NCI-H460 (cell line): ENCODE data around the gene MAPRE3. TPM values are rescaled to one million over a fixed set of nuclear protein-coding genes. Genes with fewer than 3 reads are reported as not detected.
A peak's percentile ranks its signal among the peaks of the same experiment; 100 is the strongest.
"Not testable (repeated sequence)": the region's sequence is repeated elsewhere in the genome, so short reads cannot be mapped to it uniquely, and the experiment has no call there.

Source experiments
- DNase-seq: peaks from one replicate; pipeline ENCODE4 v3.0.0-alpha.2; 2016; ENCODE audit warnings: low read depth; ENCODE audit errors: extremely low read depth
- total RNA-seq: library from RNA; depleted of rRNA; stranded (reverse); fragments of >200 nt; shearing (Covaris generic); gene quantifications from 2 replicates; pipeline ENCODE4 v1.2.3, GENCODE V29; 2014; rRNA removed

Gene MAPRE3
- total RNA-seq, 1 experiment from 2014 or later, result 4.0 TPM

DNA sequence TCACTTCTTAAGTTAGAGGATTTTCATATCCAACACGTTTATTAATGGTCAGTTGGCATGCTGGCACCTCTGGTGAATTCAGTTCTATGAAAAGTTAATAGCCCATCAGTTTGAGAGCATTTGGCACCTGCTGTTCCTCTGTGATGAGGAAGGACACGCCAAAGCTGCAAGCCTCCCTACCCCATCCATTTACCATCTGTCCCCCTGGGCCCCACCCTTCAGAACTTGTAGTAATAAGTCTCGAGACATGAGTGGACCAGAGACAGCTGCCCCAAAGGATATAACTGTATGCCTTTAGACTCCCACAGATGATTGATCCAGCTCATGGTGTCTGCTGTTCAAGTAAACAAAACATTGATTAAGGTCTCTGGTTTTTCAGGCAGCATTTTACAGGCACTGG is 94.7 kb downstream of the MAPRE3 start:
- no peak for DNase-seq

- no peak for DNase-seq
Observed at GRCh38 chr2:27067385-27067784, 96.9 kb downstream of the MAPRE3 start.

GRCh38 chr2:27069436-27069835 is 99.0 kb downstream of the MAPRE3 start:
- DNase-seq, result no peak

DNA sequence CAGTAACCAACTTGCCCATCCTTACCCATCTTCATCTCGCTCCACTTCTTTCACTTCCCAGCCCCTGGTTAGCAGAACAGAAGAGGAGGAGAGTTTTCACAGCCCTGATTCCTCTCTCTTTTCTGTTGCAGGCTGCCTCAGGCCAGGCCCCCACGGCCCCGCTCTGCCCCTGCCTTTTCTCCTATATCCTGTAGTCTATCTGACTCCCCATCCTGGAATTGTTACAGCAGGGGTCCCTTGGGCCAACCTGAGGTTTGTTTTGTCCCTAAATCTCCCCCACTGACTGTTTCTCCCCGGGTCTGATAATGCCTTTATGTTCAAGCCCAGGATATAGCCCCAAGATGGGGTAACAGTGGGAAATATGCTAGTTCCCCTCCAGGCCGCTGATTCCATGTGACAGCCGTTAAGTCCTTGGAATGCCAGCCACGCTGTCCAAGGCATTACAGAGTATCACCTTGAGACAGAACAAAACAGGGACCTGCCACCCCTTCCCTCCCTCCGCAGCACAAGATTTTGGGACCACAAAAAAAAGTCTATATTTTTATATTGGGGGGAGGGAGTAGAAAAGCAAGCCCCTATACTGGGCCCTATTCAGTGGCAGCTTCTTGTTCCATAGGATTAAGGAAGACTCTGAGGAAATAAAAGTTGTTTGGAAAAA is 99.7 kb downstream of the MAPRE3 start:
- DNase-seq, result no peak

DNA sequence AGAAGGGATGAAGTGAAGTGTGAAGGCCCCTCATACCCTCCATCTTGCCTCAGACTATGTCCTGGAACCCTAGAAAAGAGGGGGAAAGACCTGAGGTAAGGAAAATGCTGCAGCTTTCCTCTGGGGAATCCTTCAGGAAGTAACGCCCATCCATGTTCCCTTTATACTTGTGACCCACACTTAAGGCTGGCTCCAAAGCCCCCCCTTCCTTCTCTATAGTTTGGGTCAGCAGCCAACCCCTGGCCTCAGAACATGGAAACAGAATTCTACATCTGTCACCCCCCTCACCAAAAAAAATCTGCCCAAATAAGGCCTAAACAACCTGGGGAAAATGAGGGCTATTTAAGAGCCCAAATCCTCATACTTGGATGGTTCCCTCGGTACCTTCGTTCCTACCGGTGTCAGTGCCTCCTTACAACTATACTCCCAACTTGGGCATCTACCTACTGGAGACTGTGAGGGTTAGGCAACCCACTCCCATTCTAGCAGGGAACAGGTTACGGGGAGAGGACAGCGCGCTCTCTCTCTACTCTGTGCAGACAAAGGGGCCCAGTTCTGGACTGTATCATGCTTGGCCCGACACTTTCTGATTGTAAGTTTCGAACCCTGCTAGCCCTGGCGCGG is 100.3 kb downstream of the MAPRE3 start:
- DNase-seq, result no peak

DNA sequence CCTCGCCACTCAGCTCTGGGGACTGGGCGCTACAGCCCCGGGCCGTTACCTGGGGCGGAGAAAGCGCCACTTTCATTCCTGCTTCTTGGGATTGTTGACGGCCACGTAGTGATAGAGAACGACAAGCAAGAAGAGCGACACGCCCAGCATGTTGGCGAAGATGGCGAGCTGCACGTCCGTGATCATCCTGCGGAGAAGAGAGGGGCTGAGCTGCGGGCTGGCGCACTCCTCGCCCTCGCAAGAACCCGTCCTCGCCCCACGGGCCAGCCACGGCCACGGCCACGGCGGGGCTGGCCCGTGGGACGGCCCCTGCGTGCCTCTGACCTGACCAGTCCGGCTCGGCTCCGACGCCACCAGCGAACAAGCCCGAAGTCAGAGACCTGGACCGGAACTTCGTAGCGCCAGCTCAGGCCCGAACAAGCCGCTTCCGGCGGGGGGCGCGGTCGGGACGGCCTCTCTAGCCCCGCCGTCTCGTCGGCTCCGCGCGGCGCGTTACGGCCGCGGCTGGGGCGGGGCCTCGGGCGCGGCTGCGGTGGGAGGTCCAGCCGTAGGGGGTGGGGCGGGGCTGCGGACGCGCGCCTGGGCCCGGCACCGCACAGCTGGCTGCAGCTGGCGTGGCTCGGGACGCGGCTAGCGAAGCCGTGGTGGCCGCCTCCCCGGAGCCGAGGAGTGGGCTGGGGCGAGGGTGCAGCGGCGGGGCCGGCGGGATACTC is 101.0 kb downstream of the MAPRE3 start, which contains the start of gene OST4:
OST4 (minus strand) TSS at position 378 of the 713 bp plus-strand sequence.
- DNase-seq, result peak; percentile 90

DNA sequence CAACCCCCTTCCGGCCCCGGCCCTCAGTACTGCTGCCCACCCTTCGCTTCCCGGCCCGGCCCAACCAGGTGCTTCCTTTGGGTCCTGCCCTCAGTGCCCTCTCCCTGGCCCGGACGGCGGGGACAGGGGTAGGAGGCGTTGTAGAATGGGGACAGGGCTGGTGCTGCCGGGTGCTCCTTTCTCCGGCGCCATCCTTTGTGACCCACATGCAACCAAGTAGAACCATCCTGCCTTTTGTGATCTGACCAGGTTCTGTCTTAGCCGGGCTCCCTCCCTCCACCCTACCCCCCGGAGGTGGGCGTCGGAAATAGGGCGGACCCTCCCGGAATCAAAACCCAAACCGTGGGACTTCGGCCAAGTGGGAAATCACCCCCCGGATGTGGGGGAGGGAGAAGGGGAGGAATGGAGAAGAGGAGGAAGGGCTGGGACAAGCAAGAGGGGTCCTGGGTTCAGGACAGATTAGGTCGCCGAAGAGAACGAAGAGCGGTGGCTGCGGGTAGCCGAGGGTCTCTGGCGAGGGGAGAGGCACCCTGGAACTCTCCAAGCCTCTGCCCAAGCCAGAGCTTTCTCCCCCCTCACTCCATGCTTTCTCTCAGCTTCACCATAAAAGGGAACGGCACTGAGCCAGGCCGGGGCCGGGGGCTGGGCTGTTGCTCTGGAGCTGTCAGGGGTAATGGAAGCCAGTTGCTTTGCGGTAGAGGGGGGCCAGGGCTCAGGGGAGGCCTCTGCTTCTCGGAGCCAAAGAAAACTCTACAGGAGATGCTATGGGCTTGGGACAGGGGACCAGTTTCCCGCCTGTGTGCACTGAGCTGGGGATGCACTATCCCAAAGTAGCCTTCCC is 101.8 kb downstream of the MAPRE3 start:
- no peak for DNase-seq

DNA sequence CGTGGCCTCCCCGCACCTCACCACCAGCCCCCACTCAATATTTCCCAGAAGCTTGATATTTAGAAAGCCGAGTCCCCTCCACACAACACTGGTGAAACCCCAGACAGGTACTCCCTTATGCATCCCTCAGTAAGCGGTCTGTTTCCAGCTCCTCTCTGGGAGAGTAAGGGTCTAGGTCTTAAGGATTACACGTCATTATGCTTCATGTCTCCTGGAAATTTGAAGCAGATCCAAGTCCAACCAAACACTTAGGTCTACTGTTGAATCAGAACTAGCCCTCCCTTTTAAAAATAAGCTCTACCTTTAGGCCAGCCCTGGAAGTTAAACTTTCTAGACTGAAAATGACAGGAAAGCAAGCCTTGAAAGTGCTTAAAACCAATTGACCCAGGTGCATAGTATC is 102.5 kb downstream of the MAPRE3 start:
- DNase-seq, result no peak

- DNase-seq, result no peak
Observed at GRCh38 chr2:27073782-27074181, 103.3 kb downstream of the MAPRE3 start.

- DNase-seq, result no peak
Observed at GRCh38 chr2:27074738-27075565, 104.5 kb downstream of the MAPRE3 start.

- DNase-seq, result not testable (repeated sequence)
Observed at GRCh38 chr2:27075566-27075871, 105.1 kb downstream of the MAPRE3 start.

GRCh38 chr2:27076323-27076722 is 105.9 kb downstream of the MAPRE3 start:
- no peak for DNase-seq

Other genes starting within 250 kb of the MAPRE3 start
- 48.6 and 48.9 TPM in 2 replicates for gene SLC35F6, start 206.4 kb upstream of the MAPRE3 start, total RNA-seq
- gene CENPA, start 184.6 kb upstream of the MAPRE3 start, total RNA-seq, result 24.2 and 31.9 TPM in 2 replicates
- 0.02 TPM in 1 of 2 replicates, not detected in the other for gene DPYSL5, start 122.5 kb upstream of the MAPRE3 start, total RNA-seq
- gene TMEM214, start 62.3 kb downstream of the MAPRE3 start, total RNA-seq, result 32.0 and 36.3 TPM in 2 replicates
- gene AGBL5, start 81.0 kb downstream of the MAPRE3 start, total RNA-seq, result 35.4 and 39.5 TPM in 2 replicates
- gene OST4, start 101.0 kb downstream of the MAPRE3 start, total RNA-seq, result 255 and 293 TPM in 2 replicates
- 0.22 TPM in 1 of 2 replicates, not detected in the other for gene EMILIN1, start 108.0 kb downstream of the MAPRE3 start, total RNA-seq
- gene KHK, start 116.1 kb downstream of the MAPRE3 start, total RNA-seq, result 1.2 and 1.7 TPM in 2 replicates
- 43.2 and 45.2 TPM in 2 replicates for gene CGREF1, start 148.5 kb downstream of the MAPRE3 start, total RNA-seq
- gene ABHD1, start 153.2 kb downstream of the MAPRE3 start, total RNA-seq, result 1.4 and 1.7 TPM in 2 replicates
- 52.5 and 53.3 TPM in 2 replicates for gene PREB, start 164.0 kb downstream of the MAPRE3 start, total RNA-seq
- gene PRR30, start 168.8 kb downstream of the MAPRE3 start, total RNA-seq, result not detected in 2 replicates
- gene TCF23, start 178.4 kb downstream of the MAPRE3 start, total RNA-seq, result not detected in 2 replicates
- 219 and 271 TPM in 2 replicates for gene ATRAID, start 241.4 kb downstream of the MAPRE3 start, total RNA-seq
- 49.7 and 51.8 TPM in 2 replicates for gene SLC5A6, start 241.6 kb downstream of the MAPRE3 start, total RNA-seq
- gene CAD, start 246.7 kb downstream of the MAPRE3 start, total RNA-seq, result 34.1 and 38.5 TPM in 2 replicates